GM23248 (cell line): ENCODE measurements around the gene GALK2. TPM values are rescaled to one million over a fixed set of nuclear protein-coding genes. Genes with fewer than 3 reads are reported as not detected.
A peak's percentile ranks its signal among the peaks of the same experiment; 100 is the strongest.

Experiments used
- DNase-seq: peaks from one replicate; pipeline ENCODE4 v3.0.0-alpha.2; 2015
- H2AFZ ChIP-seq: fragments of 200-600 bp; sonication (generic); 2 replicates; pipeline ENCODE4 v1.6.1; 2016; ENCODE audit warnings: antibody characterized with exemption
- H3F3A ChIP-seq: fragments of 200-600 bp; sonication (generic); 2 replicates; pipeline ENCODE4 v1.6.1; 2016; ENCODE audit warnings: mild to moderate bottlenecking, antibody characterized with exemption, mixed run types; ENCODE audit not compliant: insufficient read depth
- H3K27ac ChIP-seq: fragments of 200-600 bp; sonication (generic); 2 replicates; pipeline ENCODE4 v1.5.1; 2016; ENCODE audit warnings: mild to moderate bottlenecking
- H3K27me3 ChIP-seq: fragments of 200-600 bp; sonication (generic); replicated peaks from 2 replicates; pipeline ENCODE4 v1.6.1; 2016; ENCODE audit warnings: mild to moderate bottlenecking; ENCODE audit not compliant: insufficient read depth
- H3K36me3 ChIP-seq: fragments of 200-600 bp; sonication (generic); 2 replicates; pipeline ENCODE4 v1.6.1; 2016; ENCODE audit warnings: low read depth, mild to moderate bottlenecking
- H3K4me1 ChIP-seq: fragments of 200-600 bp; sonication (generic); 2 replicates; pipeline ENCODE4 v1.6.1; 2016; ENCODE audit warnings: mild to moderate bottlenecking; ENCODE audit not compliant: insufficient read depth
- H3K4me2 ChIP-seq: fragments of 200-600 bp; sonication (generic); one replicate; pipeline ENCODE4 v1.6.1; 2016; ENCODE audit warnings: mild to moderate bottlenecking; ENCODE audit not compliant: unreplicated experiment
- H3K4me3 ChIP-seq: fragments of 200-600 bp; sonication (generic); 2 replicates; pipeline ENCODE4 v1.5.1; 2016; ENCODE audit warnings: mild to moderate bottlenecking
- H3K79me2 ChIP-seq: fragments of 200-600 bp; sonication (generic); 2 replicates; pipeline ENCODE4 v1.6.1; 2016; ENCODE audit warnings: mild to moderate bottlenecking; ENCODE audit not compliant: insufficient read depth
- H3K9ac ChIP-seq: fragments of 200-600 bp; sonication (generic); 2 replicates; pipeline ENCODE4 v1.6.1; 2016; ENCODE audit warnings: mild to moderate bottlenecking
- H3K9me2 ChIP-seq: fragments of 200-600 bp; sonication (generic); 2 replicates; pipeline ENCODE4 v1.6.1; 2016; ENCODE audit warnings: mixed run types, mild to moderate bottlenecking, moderate library complexity; ENCODE audit not compliant: insufficient read depth
- H3K9me3 ChIP-seq: fragments of 200-600 bp; sonication (generic); one replicate; pipeline ENCODE4 v1.6.1; 2017; ENCODE audit warnings: low read depth
- H4K20me1 ChIP-seq: fragments of 200-600 bp; sonication (generic); 2 replicates; pipeline ENCODE4 v1.6.0; 2016; ENCODE audit not compliant: insufficient read depth
- EZH2 ChIP-seq: fragments of 200-600 bp; sonication (generic); IDR thresholded peaks from 2 replicates; pipeline ENCODE4 v1.6.1; 2018; ENCODE audit warnings: antibody characterized with exemption, mild to moderate bottlenecking; ENCODE audit not compliant: insufficient read depth, poor library complexity, severe bottlenecking
- EZH2phosphoT487 ChIP-seq: fragments of 200-600 bp; sonication (generic); IDR thresholded peaks from 2 replicates; pipeline ENCODE4 v1.6.1; 2018; ENCODE audit warnings: antibody characterized with exemption, moderate library complexity, mild to moderate bottlenecking, low read depth; ENCODE audit not compliant: insufficient read depth
- whole genome bisulfite sequencing, 2 experiments: methylation state at CpG; one replicate each; pipeline ENCODE4 v1.1.6; 2015 to 2017; ENCODE audit warnings: low lambda C conversion rate in 2 of 2, low coverage in 1 of 2; ENCODE audit errors: missing lambda C conversion rate in 2 of 2; 5-methylcytosine and 5-hydroxymethylcytosine counted together
- in situ Hi-C: fragments of 300-500 bp; cut with MboI; formaldehyde crosslinking; loops from 2 replicates; pipeline ENCODE4 v1.15.0; 2020
- polyA plus RNA-seq: library from polyadenylated mRNA; unstranded; fragments of >200 nt; fragmentation: Nextera tagmentation; extraction: Ambion mirVana; gene quantifications from 2 replicates; pipeline ENCODE4 v1.2.1, GENCODE V29; 2016
- total RNA-seq: library from RNA; depleted of rRNA; stranded (reverse); fragments of >200 nt; shearing (Covaris generic); gene quantifications from 2 replicates; pipeline ENCODE4 v1.2.3, GENCODE V29; 2014

GALK2 gene
- total and polyA plus RNA-seq, 2 experiments from 2014 or later: 19.7 to 31.8 TPM

GRCh38 chr15:49154799-49155109 lies 15.3 kb upstream of the GALK2 start:
- TF ChIP-seq EZH2phosphoT487 (no peak), EZH2 (no peak)
- peaks cover 39% of the 10 kb centered on the region for H3K4me1 ChIP-seq
- 1 to 3% methylated on average over 7 of the region's 7 CpGs for WGBS, 2 experiments

GRCh38 chr15:49155110-49155833 lies 14.8 kb upstream of the GALK2 start, which contains the start of gene COPS2:
Gene COPS2 (minus strand): TSS chr15:49155599. CDS start chr15:49155578, 21 bp downstream.
- in situ Hi-C loops: no loop called here
- peak; percentile 99 for DNase-seq
- WGBS, 2 experiments: 1 to 2% methylated on average over 40 to 45 of the region's 46 CpGs

More at GRCh38 chr15:49154799-49155109, 15.3 kb upstream of the GALK2 start:
- no peak for DNase-seq
- Histone ChIP-seq H3K9me2 (no peaks in the 10 kb centered on the region), H3K27me3 (no peaks in the 10 kb centered on the region), H3K4me3 (peak overlapping the region; percentile 92), H3K79me2 (peaks cover 97% of the 10 kb centered on the region), H3K9me3 (no peaks in the 10 kb centered on the region), H3F3A (peaks cover 24% of the 10 kb centered on the region), H2AFZ (peak overlapping the region; percentile 71; the same call in 1 of the 2 replicates), H3K4me2 (peak overlapping the region; percentile 92), H3K9ac (peak overlapping the region; percentile 98), H4K20me1 (no peaks in the 10 kb centered on the region; the same call in 1 of the 2 replicates), H3K27ac (peak overlapping the region; percentile 91), H3K36me3 (peaks cover 4% of the 10 kb centered on the region; the same call in 1 of the 2 replicates)
- in situ Hi-C loops: no loop called here

DNA sequence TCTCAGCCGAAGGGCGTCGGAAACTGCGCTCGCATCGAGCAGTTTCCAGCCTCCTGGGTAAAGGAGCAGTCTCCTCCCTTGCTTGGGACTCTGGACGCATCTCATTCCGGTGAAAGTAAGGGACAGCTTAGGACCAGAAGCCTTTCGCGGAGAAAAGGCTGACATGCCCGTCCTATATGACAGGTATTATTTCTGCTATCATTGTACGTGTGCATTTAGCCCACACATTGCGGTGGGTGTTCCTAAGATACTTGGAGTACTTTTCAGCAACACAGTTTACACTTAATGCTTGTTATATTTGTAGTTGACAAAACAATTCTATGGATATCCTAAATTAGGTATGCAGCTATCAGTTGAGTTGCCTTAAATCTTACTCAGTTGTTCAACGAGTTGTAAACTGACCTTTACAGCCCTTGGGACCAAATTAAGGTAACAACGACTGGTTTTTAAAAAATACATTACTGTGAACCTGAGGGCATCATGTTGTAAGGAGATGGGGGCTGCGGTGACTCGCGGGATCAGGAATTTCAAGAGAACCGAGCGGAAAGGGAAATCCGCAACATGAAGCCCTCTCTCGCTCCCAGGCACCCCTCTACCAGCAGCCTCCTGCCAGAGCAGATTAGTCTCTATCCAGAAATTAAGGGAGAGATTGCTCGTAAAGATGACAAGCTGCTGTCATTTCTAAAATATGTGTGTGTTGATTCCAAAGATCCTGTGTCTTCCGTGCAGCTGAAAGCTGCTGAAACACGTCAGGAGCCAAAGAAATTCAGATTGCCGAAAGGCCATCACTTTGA lies 14.0 kb upstream of the GALK2 start:
- H3K4me1 ChIP-seq: peaks cover 39% of the 10 kb centered on the region
- TF ChIP-seq EZH2 (no peak), EZH2phosphoT487 (no peak)
- no peaks in the 10 kb centered on the region; the same call in 1 of the 2 replicates for H4K20me1 ChIP-seq
- in situ Hi-C loops: no loop called here
- no peaks in the 10 kb centered on the region for H3K9me3 ChIP-seq
- H3K79me2 ChIP-seq: peaks cover 97% of the 10 kb centered on the region
- 0 to 1% methylated on average over 26 of the region's 26 CpGs for WGBS, 2 experiments
- peaks cover 24% of the 10 kb centered on the region for H3F3A ChIP-seq
- H3K27ac ChIP-seq: peak overlapping the region; percentile 81
- peak overlapping the region; percentile 91 for H2AFZ ChIP-seq
- peak overlapping the region; percentile 98 for H3K9ac ChIP-seq
- peak overlapping the region; percentile 99 for H3K4me2 ChIP-seq
- DNase-seq: peak; percentile 65
- peaks cover 4% of the 10 kb centered on the region; the same call in 1 of the 2 replicates for H3K36me3 ChIP-seq
- peak overlapping the region; percentile 92 for H3K4me3 ChIP-seq
- H3K27me3 ChIP-seq: no peaks in the 10 kb centered on the region
- H3K9me2 ChIP-seq: no peaks in the 10 kb centered on the region

More at GRCh38 chr15:49155110-49155833, 14.8 kb upstream of the GALK2 start, which contains the start of gene COPS2:
- Histone ChIP-seq H3F3A (peaks cover 24% of the 10 kb centered on the region), H3K4me3 (peak within 1 kb of the TSS; percentile 92), H3K9ac (peak within 1 kb of the TSS; percentile 98), H3K27me3 (no peaks in the 10 kb centered on the region), H3K36me3 (peaks cover 4% of the 10 kb centered on the region; the same call in 1 of the 2 replicates), H3K79me2 (peaks cover 97% of the 10 kb centered on the region), H3K9me2 (no peaks in the 10 kb centered on the region), H3K27ac (peak within 1 kb of the TSS; percentile 91), H4K20me1 (no peaks in the 10 kb centered on the region; the same call in 1 of the 2 replicates), H3K4me1 (peaks cover 39% of the 10 kb centered on the region), H2AFZ (peak within 1 kb of the TSS; percentile 91), H3K9me3 (no peaks in the 10 kb centered on the region), H3K4me2 (peak within 1 kb of the TSS; percentile 99)
- no peak for TF ChIP-seq EZH2phosphoT487
- no peak for TF ChIP-seq EZH2

DNA sequence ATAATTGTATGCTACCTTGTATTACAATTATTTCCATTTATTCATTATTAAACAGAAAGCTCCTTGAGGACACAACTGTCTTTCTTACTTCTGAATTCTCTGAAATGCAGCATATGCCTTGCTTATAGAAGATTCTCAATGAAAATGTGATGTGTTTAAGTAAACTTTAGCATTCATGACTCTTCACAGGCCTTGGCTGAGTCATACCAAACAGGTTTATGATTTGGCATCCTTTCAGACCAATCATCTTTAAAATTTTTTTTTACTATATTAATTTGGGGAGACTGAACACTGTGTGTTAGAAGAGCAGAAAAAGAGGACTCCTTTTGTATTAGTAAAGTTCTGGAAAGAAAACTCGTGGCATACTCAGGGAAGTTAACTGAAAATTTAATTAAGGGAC lies 6.4 kb upstream of the GALK2 start:
- 0 out of 2 replicates have a peak, but pooled peaks cover 3% of the 10 kb centered on the region for H3K36me3 ChIP-seq
- in situ Hi-C loops: no loop called here

More for the DNA sequence above, 6.4 kb upstream of the GALK2 start:
- H3K27me3 ChIP-seq: no peaks in the 10 kb centered on the region
- peaks cover 80% of the 10 kb centered on the region for H3K79me2 ChIP-seq
- no peak overlapping the region for H2AFZ ChIP-seq
- peaks cover 5% of the 10 kb centered on the region; the same call in 1 of the 2 replicates for H3F3A ChIP-seq
- peak; percentile 26 for DNase-seq
- TF ChIP-seq EZH2: no peak
- TF ChIP-seq EZH2phosphoT487: no peak
- no peaks in the 10 kb centered on the region for H3K9me3 ChIP-seq
- H4K20me1 ChIP-seq: no peaks in the 10 kb centered on the region
- 91 to 100% methylated on average over 1 of the region's 1 CpG for whole genome bisulfite sequencing, 2 experiments
- H3K9me2 ChIP-seq: no peaks in the 10 kb centered on the region
- H3K4me1 ChIP-seq: no peaks in the 10 kb centered on the region
- no peak overlapping the region for H3K4me3 ChIP-seq
- H3K4me2 ChIP-seq: no peak overlapping the region
- H3K27ac ChIP-seq: no peak overlapping the region
- no peak overlapping the region for H3K9ac ChIP-seq
